Activated T-cell treated with anti-CD3 and anti-CD28 coated beads, Interleukin-2, amount 50 U/mL, for 72 hours (primary cell): ENCODE measurements around the gene ACTR5. TPM values are rescaled to one million over a fixed set of nuclear protein-coding genes. Genes with fewer than 3 reads are reported as not detected.
A peak's percentile ranks its signal among the peaks of the same experiment; 100 is the strongest.

Experiments
- ATAC-seq, 2 donors: fragments of 150-1000 bp; cut with Tn5 transposase; replicated peaks in 1 of 2; 2 replicates each; pipeline ENCODE4 v1.10.0; 2021; ENCODE audit warnings: moderate library complexity in 2 of 2, mild to moderate bottlenecking in 1 of 2
- DNase-seq, 2 donors: peaks; one replicate each; pipeline ENCODE4 v3.0.0; 2021 to 2022; ENCODE audit warnings: mixed read lengths in 1 of 2
- H3K27ac Mint-ChIP-seq: one replicate; pipeline ENCODE4 v1.8.0; 2022; ENCODE audit warnings: mild to moderate bottlenecking, moderate library complexity, mixed read lengths
- H3K27me3 Mint-ChIP-seq: one replicate; pipeline ENCODE4 v1.8.0; 2022; ENCODE audit warnings: low read depth, mixed read lengths
- H3K36me3 Mint-ChIP-seq, 2 donors: one replicate each; pipeline ENCODE4 v1.8.0; 2022; ENCODE audit warnings: mixed read lengths in 2 of 2, mild to moderate bottlenecking in 1 of 2; ENCODE audit not compliant: insufficient read depth in 2 of 2
- H3K4me1 Mint-ChIP-seq: one replicate; pipeline ENCODE4 v1.8.0; 2022; ENCODE audit warnings: low read depth, mixed read lengths
- H3K4me3 Mint-ChIP-seq, 2 donors: one replicate each; pipeline ENCODE4 v1.8.0; 2022; ENCODE audit warnings: mild to moderate bottlenecking in 2 of 2, mixed read lengths in 2 of 2, moderate library complexity in 2 of 2
- H3K9me3 Mint-ChIP-seq, 2 donors: one replicate each; pipeline ENCODE4 v1.8.0; 2022; ENCODE audit warnings: mixed read lengths in 2 of 2
- total RNA-seq, 2 donors: library from RNA; stranded (reverse); gene quantifications; one replicate each; pipeline ENCODE4 v1.2.3, GENCODE V29; 2022

ACTR5 gene
- total RNA-seq, 2 donors from 2014 or later, result 8.2 to 8.7 TPM

DNA sequence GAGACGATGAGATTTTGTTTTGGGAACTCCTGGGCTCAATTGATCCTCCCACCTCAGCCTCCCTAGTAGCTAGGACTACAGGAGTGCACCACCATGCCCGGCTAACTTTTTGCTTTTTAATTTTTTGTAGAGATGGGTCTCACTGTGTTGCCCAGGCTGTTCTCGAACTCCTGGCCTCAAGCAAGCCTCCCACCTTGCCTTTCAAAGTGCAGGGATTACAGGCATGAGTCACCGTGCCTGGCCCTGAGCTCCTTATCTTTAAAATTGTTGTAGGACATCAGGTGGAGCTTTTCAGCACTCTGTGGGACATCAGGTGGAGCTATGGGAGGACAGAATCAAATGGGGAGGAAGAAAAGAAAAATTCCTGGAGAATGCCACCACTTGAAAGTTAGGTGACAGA, 12.7 kb downstream of the ACTR5 start:
- DNase-seq (no peak), ATAC-seq (no peak)
- Mint-ChIP-seq H3K4me1 (peaks cover 31% of the 10 kb centered on the region), H3K27me3 (no peaks in the 10 kb centered on the region), H3K36me3 (peaks cover 6 to 17% of the 10 kb centered on the region in 2 donors), H3K9me3 (no peaks in the 10 kb centered on the region), H3K4me3 (no peak overlapping the region), H3K27ac (no peak overlapping the region)

DNA sequence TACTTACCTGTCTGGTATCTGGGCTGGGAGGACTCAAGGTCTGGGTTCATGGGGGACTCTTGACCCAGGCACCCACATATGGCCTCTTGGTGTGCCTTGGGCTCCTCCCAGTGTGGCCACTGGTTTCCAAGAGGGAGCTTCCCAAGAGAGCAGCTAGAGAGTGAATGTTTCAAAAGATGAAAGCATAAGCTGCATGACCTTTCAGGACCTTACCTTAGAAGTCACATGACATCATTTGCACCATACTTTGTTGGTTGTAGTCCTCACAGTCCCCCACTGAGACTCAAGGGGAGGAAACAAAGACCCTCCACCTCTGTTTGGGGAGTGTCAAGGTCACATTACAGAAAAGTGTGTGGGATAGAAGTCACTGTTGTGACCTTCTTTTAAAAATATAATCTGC, 13.9 kb downstream of the ACTR5 start:
- peaks cover 31% of the 10 kb centered on the region for H3K4me1 Mint-ChIP-seq
- H3K27ac Mint-ChIP-seq, result no peak overlapping the region
- peaks cover 5 to 20% of the 10 kb centered on the region in 2 donors for H3K36me3 Mint-ChIP-seq

DNA sequence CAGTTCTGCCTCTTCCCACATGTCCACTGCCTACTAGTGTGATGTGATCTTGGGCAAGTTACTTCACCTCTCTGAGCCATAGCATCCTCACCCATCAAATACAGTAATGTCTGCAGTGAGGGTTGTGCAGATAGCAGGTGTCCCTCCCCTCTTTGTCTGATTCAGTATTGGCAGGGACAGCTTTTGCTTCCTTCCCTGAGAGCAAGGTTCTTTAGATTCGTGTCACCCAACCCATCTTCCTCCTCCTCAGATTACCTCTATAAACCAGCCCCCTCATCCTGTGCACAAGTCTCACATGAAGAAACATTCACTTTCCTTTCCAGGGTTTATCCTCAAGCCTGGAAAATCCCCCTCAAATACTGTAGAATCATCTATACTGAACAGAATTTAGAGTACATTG, 15.4 kb downstream of the ACTR5 start:
- Mint-ChIP-seq H3K9me3 (no peaks in the 10 kb centered on the region), H3K36me3 (peaks cover 8 to 26% of the 10 kb centered on the region in 2 donors), H3K27me3 (no peaks in the 10 kb centered on the region), H3K27ac (no peak overlapping the region), H3K4me3 (no peak overlapping the region), H3K4me1 (peaks cover 31% of the 10 kb centered on the region)
- ATAC-seq (peak in 1 of 2 donors; percentile 43), DNase-seq (no peak)

More for the DNA sequence above, 13.9 kb downstream of the ACTR5 start:
- H3K9me3 Mint-ChIP-seq, result no peaks in the 10 kb centered on the region
- H3K4me3 Mint-ChIP-seq, result no peak overlapping the region
- DNase-seq (no peak), ATAC-seq (no peak)
- H3K27me3 Mint-ChIP-seq, result no peaks in the 10 kb centered on the region

DNA sequence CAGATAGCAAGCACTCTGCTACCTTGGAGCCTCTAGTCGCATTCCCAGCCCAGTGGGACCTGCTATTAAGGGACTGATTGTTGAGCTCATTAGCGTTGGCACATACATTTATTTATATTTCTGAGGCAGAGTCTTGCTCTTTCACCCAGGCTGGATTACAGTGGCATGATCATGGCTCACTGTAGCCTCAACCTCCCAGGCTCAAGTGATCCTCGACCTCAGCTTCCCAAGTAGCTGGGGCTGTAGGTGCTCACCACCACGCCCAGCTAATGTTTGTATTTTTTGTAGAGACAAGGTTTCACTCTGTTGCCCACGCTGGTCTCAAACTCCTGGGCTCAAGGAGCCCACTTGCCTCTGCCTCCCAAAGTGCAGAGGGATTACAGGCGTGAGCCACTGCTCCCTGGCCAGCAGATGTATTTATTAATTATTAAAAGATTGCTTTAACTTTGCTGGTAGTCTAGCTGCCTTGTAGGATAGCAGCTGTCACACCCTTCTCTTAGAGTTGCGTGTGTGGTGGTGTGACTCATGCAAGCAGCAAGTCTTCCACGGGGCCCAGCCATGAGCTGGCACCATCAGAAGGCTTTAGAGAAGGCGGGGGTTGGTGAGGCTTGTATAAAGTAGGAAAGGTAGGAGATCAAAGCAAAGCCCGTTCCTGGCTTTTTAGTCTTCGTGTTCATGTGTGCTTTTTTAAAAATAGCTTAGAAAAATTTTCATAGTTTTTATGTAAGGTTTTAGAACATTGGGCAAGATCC, 16.5 kb downstream of the ACTR5 start:
- H3K4me1 Mint-ChIP-seq, result peaks cover 31% of the 10 kb centered on the region

DNA sequence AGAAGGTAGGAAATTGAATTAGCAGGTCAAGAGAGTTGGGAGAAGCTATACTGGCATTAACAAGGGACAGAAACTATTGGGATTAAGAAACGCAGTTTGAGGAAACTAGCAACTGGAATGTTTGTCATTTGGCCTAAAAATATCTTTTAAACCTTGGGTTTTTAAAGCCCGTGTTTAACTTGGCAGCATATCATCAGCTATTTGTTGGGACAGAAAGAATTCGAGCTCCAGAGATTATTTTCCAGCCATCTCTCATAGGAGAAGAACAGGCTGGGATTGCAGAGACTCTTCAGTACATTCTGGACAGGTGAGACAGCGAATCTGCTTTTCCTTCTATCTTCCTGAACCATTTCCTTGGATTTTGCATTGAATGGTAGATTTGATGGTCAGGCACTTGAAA, 17.8 kb downstream of the ACTR5 start:
- H3K36me3 Mint-ChIP-seq, result peaks cover 8 to 25% of the 10 kb centered on the region in 2 donors
- peaks cover 31% of the 10 kb centered on the region for H3K4me1 Mint-ChIP-seq
- H3K27ac Mint-ChIP-seq, result no peak overlapping the region
- H3K4me3 Mint-ChIP-seq, result no peak overlapping the region
- H3K9me3 Mint-ChIP-seq, result no peaks in the 10 kb centered on the region
- ATAC-seq (no peak), DNase-seq (no peak)
- H3K27me3 Mint-ChIP-seq, result no peaks in the 10 kb centered on the region

More for the DNA sequence above, 16.5 kb downstream of the ACTR5 start:
- Mint-ChIP-seq H3K9me3 (no peaks in the 10 kb centered on the region), H3K27me3 (no peaks in the 10 kb centered on the region), H3K4me3 (peak overlapping the region; percentile 12 to 43), H3K27ac (peak overlapping the region; percentile 36), H3K36me3 (peaks cover 9 to 28% of the 10 kb centered on the region in 2 donors)
- DNase-seq (peak; percentile 68 to 76), ATAC-seq (peak; percentile 100)

DNA sequence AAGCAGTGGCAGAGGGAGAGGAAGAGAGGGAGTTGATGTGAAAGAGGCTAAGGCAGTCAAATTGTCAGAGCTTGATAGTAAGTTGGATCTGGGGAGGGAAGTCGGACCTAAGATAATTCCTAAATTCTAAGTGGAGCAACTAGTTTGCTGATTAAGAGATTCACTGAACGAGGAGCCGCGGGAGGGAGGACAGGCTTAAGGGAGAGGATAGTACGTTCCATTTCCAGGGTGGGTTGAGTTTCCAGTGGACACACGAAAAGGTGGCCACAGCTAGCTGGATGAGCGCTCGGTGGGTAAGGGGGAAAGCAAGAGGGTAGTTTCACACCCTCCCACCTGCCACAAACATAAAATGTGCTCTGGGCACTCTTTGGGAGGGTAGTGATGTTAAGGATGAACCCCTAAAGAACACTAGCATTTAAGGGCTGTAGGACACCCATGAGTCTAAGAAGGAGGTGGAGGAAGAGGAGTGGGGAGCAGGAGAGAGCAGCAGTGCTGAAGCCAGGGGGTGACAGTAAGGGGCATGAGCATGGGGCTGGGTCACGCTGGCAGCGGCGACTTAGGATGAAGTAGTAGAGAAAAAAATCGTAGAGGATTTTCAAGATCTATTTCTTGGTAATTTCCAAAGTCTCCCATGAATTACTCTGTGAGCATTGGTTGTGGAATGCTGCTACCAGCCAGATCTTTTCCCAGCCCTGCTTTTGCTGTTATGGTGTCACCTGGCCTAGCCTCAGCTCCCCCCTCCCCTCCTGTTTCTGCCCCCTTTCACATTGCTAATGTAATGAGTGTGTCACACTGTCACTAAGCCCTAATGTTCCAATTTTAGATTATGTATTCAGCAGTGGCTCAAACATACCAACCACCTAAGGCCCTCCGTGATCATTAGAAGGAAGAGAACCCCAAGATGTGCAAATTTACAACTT, 21.4 kb downstream of the ACTR5 start:
- peaks cover 0 to 3% of the 10 kb centered on the region in 2 donors for H3K9me3 Mint-ChIP-seq
- DNase-seq (no peak), ATAC-seq (no peak)
- no peak overlapping the region for H3K27ac Mint-ChIP-seq
- peaks cover 8% of the 10 kb centered on the region for H3K4me1 Mint-ChIP-seq
- H3K27me3 Mint-ChIP-seq, result no peaks in the 10 kb centered on the region
- no peak overlapping the region for H3K4me3 Mint-ChIP-seq
- peaks cover 18 to 34% of the 10 kb centered on the region in 2 donors for H3K36me3 Mint-ChIP-seq

DNA sequence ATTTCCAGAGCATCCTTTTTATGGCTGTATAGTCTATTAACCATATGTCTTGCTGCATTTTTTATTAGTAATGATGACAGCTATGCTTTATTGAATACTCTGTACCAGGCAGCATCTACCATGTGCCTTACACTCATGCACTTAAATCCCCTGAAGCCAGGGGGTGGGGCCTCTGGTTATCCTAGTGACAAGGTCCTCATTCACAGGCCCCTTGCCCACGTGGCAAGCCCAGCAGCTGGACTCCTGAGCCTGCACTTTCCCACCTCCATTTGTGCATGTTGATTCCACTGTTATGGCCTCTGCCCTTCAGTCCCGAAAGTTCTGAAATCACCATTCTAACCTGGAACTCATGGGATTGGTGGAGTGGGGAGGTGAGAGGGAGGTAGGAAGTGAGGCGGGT, 22.3 kb downstream of the ACTR5 start:
- Mint-ChIP-seq H3K36me3 (peaks cover 18 to 33% of the 10 kb centered on the region in 2 donors), H3K4me3 (no peak overlapping the region), H3K27ac (no peak overlapping the region), H3K9me3 (peaks cover 0 to 3% of the 10 kb centered on the region in 2 donors), H3K4me1 (no peaks in the 10 kb centered on the region), H3K27me3 (no peaks in the 10 kb centered on the region)
- ATAC-seq, result no peak
- DNase-seq, result no peak

DNA sequence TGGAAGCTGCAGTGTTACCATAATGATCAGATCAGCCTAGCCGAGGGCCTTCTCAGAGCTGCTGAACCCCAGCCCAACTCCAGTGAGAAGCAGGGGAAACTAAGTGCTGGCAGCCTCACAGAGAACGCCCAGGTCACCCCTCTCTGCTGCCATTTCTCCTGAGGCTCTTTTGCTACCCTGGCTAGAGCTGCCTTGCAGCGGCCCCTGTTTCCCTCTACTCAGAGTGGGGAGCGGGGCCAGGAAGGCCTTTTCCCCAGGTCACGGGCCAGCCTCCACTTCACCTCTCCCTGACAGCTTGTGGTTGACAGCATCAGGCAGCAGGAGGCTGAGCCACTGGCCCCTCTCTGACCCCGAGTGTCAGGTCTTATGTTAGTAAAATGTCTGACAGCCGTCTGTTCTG, 22.7 kb downstream of the ACTR5 start:
- no peaks in the 10 kb centered on the region for H3K4me1 Mint-ChIP-seq
- H3K27me3 Mint-ChIP-seq, result no peaks in the 10 kb centered on the region
- DNase-seq (no peak), ATAC-seq (no peak)
- peaks cover 0 to 3% of the 10 kb centered on the region in 2 donors for H3K9me3 Mint-ChIP-seq
- peaks cover 18 to 29% of the 10 kb centered on the region in 2 donors for H3K36me3 Mint-ChIP-seq
- no peak overlapping the region for H3K4me3 Mint-ChIP-seq
- no peak overlapping the region for H3K27ac Mint-ChIP-seq

DNA sequence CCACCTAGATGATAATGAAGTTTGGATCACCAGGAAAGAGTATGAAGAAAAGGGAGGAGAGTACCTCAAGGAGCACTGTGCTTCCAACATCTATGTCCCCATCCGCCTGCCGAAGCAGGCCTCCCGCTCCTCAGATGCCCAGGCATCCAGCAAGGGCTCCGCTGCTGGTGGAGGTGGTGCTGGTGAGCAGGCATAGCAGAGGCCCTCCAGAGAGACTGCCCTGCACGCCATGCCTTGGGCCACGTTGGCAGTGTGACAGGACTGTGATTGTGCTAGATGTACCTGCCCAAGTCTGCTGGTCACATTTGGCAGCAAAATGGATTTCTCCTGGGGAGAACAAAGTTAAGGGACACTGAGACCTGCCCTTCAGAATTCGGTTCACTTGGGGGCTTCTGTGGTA, 23.4 kb downstream of the ACTR5 start:
- H3K27ac Mint-ChIP-seq, result no peak overlapping the region
- ATAC-seq (no peak), DNase-seq (no peak)
- H3K9me3 Mint-ChIP-seq, result peaks cover 0 to 3% of the 10 kb centered on the region in 2 donors
- H3K4me3 Mint-ChIP-seq, result no peak overlapping the region
- no peaks in the 10 kb centered on the region for H3K27me3 Mint-ChIP-seq
- peaks cover 18 to 26% of the 10 kb centered on the region in 2 donors for H3K36me3 Mint-ChIP-seq
- H3K4me1 Mint-ChIP-seq, result no peaks in the 10 kb centered on the region

DNA sequence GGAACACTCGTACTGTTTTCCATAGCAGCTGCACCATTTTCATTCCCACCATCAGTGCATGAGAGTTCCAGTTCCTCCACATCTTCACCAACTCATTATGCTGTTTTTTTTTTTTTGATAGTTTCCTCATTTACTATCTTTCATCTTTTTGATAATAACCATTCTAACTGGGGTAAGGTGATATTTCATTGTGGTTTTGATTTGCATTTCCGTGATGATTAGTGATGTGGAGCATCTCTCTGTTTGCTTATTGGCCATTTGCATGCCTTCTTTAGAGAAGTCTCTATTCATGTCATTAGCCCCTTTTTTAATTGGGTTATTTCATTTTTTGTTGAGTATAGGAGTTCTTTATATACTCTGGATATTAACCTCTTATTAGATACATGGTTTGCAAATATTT, 25.9 kb downstream of the ACTR5 start:
- H3K27ac Mint-ChIP-seq, result no peak overlapping the region
- H3K4me3 Mint-ChIP-seq, result no peak overlapping the region
- peaks cover 14 to 17% of the 10 kb centered on the region in 2 donors for H3K36me3 Mint-ChIP-seq
- H3K27me3 Mint-ChIP-seq, result no peaks in the 10 kb centered on the region
- H3K9me3 Mint-ChIP-seq, result peaks cover 0 to 3% of the 10 kb centered on the region in 2 donors
- H3K4me1 Mint-ChIP-seq, result no peaks in the 10 kb centered on the region
- ATAC-seq (no peak), DNase-seq (no peak)

DNA sequence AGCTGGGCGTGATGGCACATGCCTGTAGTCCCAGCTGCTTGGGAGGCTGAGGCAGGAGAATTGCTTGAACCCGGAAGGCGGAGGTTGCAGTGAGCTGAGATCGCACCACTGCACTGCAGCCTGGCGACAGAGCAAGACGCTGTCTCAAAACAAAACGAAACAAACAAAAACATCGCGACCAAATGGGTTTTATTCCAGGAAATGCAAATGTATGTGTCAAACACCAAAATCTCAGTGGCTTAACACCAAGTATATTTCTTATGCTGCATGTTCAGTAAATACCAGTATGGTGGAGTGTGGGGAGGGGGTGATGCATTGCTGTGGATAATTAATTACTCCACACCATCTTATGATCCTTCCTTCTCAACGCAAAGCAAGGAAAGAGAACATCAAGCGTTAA, 28.1 kb downstream of the ACTR5 start:
- ATAC-seq (peak in 1 of 2 donors; percentile 58), DNase-seq (no peak)
- peaks cover 0 to 3% of the 10 kb centered on the region in 2 donors for H3K9me3 Mint-ChIP-seq
- H3K4me3 Mint-ChIP-seq, result no peak overlapping the region
- peaks cover 13 to 15% of the 10 kb centered on the region in 2 donors for H3K36me3 Mint-ChIP-seq
- peak overlapping the region; percentile 57 for H3K27ac Mint-ChIP-seq
- H3K4me1 Mint-ChIP-seq, result peaks cover 10% of the 10 kb centered on the region
- H3K27me3 Mint-ChIP-seq, result no peaks in the 10 kb centered on the region

DNA sequence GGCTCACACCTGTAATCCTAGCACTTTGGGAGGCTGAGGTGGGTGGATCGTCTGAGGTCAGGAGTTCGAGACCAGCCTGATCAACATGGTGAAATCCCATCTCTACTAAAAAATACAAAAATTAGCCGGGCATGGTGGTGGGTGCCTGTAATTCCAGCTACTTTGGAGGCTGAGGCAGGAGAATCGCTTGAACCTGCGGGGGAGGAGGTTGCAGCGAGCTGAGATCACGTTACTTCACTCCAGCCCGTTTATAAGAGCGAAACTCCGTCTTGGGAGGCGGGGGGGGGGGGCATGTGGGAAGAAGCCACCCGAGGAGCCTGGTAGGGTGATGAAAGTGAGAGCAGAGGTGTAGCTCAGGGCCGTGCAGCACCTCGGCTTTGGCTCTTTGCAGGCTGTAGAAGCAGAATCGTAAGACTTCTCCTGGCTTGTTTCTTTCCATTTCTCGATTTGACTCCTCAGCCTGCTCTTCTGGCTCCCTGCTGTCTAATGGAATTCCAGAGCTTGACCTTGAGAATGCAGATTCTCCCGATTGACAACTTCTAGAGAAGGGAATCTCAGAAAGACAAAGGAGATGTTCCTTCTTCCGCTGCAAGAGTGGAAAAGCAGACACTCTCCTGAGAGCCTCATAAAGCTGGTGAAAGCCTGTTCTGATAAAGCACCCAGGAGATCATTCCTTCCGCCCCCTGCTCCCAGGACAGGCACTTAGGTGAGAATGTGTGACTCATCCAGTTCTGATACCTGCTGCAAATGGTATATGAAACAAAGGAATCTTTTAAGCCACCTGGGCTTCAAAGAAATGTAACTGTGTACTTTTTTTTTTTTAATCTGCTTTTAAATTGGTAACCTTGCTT, 31.2 kb downstream of the ACTR5 start:
- ATAC-seq, result no peak
- H3K27ac Mint-ChIP-seq, result no peak overlapping the region
- H3K27me3 Mint-ChIP-seq, result no peaks in the 10 kb centered on the region
- peak overlapping the region; percentile 47 to 64 for H3K4me3 Mint-ChIP-seq
- DNase-seq, result no peak
- peaks cover 10% of the 10 kb centered on the region for H3K4me1 Mint-ChIP-seq
- no peaks in the 10 kb centered on the region for H3K9me3 Mint-ChIP-seq
- peaks cover under 1 to 3% of the 10 kb centered on the region in 2 donors for H3K36me3 Mint-ChIP-seq
